ENCODE results near the gene CLASP1. TPM values are rescaled to one million over a fixed set of nuclear protein-coding genes. Genes with fewer than 3 reads are reported as not detected.

The CLASP1 gene
- total RNA-seq, 1 donor from 2014 or later = 90.4 TPM

DNA sequence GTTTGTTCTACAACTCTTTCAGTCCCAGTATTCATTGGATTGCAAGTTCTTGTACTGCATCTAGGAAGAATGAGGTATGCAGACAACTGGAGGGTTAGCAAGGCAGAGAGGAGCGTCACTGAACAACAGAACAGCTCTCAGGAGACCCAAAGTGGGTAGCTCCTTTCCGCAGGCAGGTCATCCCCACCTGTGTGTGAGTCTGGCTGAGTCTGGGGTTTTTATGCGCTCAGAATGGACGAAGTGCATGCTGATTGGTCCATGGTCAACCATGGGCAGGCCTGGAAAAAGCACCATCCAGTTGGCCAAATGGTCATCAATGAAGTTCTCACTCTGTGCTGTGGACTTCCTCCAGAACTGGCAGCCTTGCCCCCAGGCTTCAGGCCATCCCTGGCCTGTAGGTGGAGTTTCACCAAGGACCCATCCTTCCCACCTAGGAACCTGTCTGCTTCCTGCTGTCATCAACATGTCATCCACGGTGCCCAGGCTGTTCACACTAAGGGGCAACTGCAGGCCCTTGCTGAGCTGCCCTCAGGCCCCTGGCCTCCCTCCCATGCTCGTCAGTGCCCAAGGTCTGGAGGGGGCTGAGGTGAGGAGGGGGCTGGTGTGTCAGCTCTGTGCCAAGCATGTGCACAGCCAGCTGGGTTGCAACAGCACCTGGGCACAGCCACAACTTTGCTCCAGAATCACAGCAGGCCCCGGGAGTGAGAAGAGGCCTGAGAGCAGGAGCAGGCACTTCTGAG lies 353.2 kb downstream of the CLASP1 start:
- no peaks in the 10 kb centered on the region for H3K27me3 ChIP-seq
- intact Hi-C loops (cut with DNase I) = no loop called here
- DNase-seq (ENCODE audit: extremely low spot score in 2 of 2) = peak in 1 of 2 donors; percentile 65
- no peaks in the 10 kb centered on the region for H3K9me3 ChIP-seq
- no peaks in the 10 kb centered on the region for H3K4me1 ChIP-seq
- no peaks in the 10 kb centered on the region for H3K36me3 ChIP-seq
- H3K4me3 ChIP-seq = no peak overlapping the region
- no peak for TF ChIP-seq POLR2A (IDR thresholded peaks at IDR 0.05)
- TF ChIP-seq, protein P1, sequence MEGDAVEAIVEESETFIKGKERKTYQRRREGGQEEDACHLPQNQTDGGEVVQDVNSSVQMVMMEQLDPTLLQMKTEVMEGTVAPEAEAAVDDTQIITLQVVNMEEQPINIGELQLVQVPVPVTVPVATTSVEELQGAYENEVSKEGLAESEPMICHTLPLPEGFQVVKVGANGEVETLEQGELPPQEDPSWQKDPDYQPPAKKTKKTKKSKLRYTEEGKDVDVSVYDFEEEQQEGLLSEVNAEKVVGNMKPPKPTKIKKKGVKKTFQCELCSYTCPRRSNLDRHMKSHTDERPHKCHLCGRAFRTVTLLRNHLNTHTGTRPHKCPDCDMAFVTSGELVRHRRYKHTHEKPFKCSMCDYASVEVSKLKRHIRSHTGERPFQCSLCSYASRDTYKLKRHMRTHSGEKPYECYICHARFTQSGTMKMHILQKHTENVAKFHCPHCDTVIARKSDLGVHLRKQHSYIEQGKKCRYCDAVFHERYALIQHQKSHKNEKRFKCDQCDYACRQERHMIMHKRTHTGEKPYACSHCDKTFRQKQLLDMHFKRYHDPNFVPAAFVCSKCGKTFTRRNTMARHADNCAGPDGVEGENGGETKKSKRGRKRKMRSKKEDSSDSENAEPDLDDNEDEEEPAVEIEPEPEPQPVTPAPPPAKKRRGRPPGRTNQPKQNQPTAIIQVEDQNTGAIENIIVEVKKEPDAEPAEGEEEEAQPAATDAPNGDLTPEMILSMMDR (IDR thresholded peaks at IDR 0.05) = no peak
- TF ChIP-seq POLR2AphosphoS5 (IDR thresholded peaks at IDR 0.05; ENCODE audit: insufficient read depth in 1 of 2, low read depth in 1 of 2) = no peak
- H3K27ac ChIP-seq = no peak overlapping the region

GRCh38 chr2:121294881-121295840 lies 354.1 kb downstream of the CLASP1 start:
- H3K4me1 ChIP-seq = no peaks in the 10 kb centered on the region
- TF ChIP-seq POLR2AphosphoS5 (IDR thresholded peaks at IDR 0.05; ENCODE audit: insufficient read depth in 1 of 2, low read depth in 1 of 2) (no peak), POLR2A (IDR thresholded peaks at IDR 0.05) (no peak)
- TF ChIP-seq, protein P1 (IDR thresholded peaks at IDR 0.05) = no peak
- no peaks in the 10 kb centered on the region for H3K36me3 ChIP-seq
- intact Hi-C loops (cut with DNase I) = no loop called here
- no peak overlapping the region for H3K27ac ChIP-seq
- DNase-seq (ENCODE audit: extremely low spot score in 2 of 2) = peak in 1 of 2 donors; percentile 75
- H3K9me3 ChIP-seq = no peaks in the 10 kb centered on the region
- H3K27me3 ChIP-seq = no peaks in the 10 kb centered on the region
- no peak overlapping the region for H3K4me3 ChIP-seq

GRCh38 chr2:121293450-121294325 lies 355.6 kb downstream of the CLASP1 start:
- Histone ChIP-seq H3K27ac (no peak overlapping the region), H3K4me3 (no peak overlapping the region), H3K36me3 (no peaks in the 10 kb centered on the region), H3K4me1 (no peaks in the 10 kb centered on the region), H3K9me3 (no peaks in the 10 kb centered on the region), H3K27me3 (no peaks in the 10 kb centered on the region)
- intact Hi-C loops (cut with DNase I) = no loop called here
- no peak for DNase-seq (ENCODE audit: extremely low spot score in 2 of 2)
- no peak for TF ChIP-seq POLR2A (IDR thresholded peaks at IDR 0.05)
- TF ChIP-seq POLR2AphosphoS5 (IDR thresholded peaks at IDR 0.05; ENCODE audit: insufficient read depth in 1 of 2, low read depth in 1 of 2) = no peak
- TF ChIP-seq, protein P1 (IDR thresholded peaks at IDR 0.05) = no peak

- TF ChIP-seq, protein P1 (IDR thresholded peaks at IDR 0.05) = no peak
- no peak for TF ChIP-seq POLR2AphosphoS5 (IDR thresholded peaks at IDR 0.05; ENCODE audit: insufficient read depth in 1 of 2, low read depth in 1 of 2)
- TF ChIP-seq POLR2A (IDR thresholded peaks at IDR 0.05) = no peak
- Histone ChIP-seq H3K9me3 (no peaks in the 10 kb centered on the region), H3K27me3 (no peaks in the 10 kb centered on the region), H3K27ac (no peak overlapping the region), H3K4me1 (no peaks in the 10 kb centered on the region), H3K4me3 (no peak overlapping the region), H3K36me3 (no peaks in the 10 kb centered on the region)
- intact Hi-C loops (cut with DNase I) = no loop called here
- no peak for DNase-seq (ENCODE audit: extremely low spot score in 2 of 2)
Observed at GRCh38 chr2:121291251-121291580, 358.0 kb downstream of the CLASP1 start.

Measured in vagina (tissue), 2 donors.